Measurements from ENCODE around the gene CCM2. TPM values are rescaled to one million over a fixed set of nuclear protein-coding genes. Genes with fewer than 3 reads are reported as not detected.
A peak's percentile ranks its signal among the peaks of the same experiment; 100 is the strongest.

The CCM2 gene
- 42.4 and 43.9 TPM in 2 replicates for total RNA-seq (2014; rRNA removed; shearing (Covaris generic))

DNA sequence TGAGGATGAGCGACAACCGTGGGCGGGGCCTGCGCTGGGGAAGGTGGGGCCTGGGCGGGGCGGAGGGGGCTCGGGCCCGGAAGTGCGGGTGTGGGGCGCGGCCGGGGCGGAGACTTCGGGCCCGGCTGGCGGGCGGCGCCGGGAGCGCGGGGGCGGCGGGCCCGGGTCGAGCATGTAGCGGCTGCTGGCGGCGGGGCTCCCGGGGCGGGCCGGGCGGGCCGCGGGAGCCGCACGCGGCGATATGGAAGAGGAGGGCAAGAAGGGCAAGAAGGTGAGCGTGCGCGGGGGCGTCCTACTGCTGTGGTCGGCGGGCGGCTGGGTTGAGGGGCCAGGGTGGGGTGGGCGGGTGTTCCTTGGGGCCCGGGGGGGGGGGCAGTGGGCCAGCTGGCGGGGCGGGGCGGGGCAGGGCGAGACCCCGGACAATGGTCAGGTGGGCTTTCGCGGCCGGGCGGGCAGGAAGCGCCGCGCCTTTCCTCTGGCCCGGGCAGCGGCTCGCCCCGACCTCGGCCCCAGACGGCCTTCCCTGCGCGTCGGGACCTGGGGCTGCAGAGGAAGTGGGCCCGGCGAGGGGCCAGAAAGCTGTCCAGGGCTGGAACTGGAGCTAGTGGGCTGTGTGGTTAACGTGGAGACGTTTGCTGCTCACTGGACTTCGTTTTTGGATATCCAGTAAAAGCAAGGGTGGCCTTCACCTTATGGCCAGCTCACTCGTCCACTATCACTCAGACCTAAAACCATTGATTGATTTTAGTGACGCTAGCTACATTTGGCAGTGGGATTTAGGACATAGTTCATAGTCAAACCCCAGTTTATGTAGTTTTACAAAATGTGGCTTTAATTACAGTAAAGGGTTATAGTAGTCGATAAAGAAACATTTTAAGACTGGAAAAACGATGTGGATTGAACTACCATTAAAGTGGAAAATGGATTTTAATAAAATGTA is at the start of gene CCM2:
CCM2 (plus strand) TSS at position 109 of the 940 bp plus-strand sequence; CDS start at position 242, 133 bp downstream.
- H3K27me3 ChIP-seq (ENCODE audit: control insufficient read depth, insufficient read depth, low read length) = no peaks in the 10 kb centered on the region
- H3K36me3 ChIP-seq (replicated peaks; ENCODE audit: control insufficient read depth, insufficient read depth, low read length) = no peaks in the 10 kb centered on the region
- H3K4me3 ChIP-seq (ENCODE audit: insufficient read depth, low read depth, low read length) = peak within 1 kb of the TSS; percentile 73
- DNase-seq = peak; percentile 98

DNA sequence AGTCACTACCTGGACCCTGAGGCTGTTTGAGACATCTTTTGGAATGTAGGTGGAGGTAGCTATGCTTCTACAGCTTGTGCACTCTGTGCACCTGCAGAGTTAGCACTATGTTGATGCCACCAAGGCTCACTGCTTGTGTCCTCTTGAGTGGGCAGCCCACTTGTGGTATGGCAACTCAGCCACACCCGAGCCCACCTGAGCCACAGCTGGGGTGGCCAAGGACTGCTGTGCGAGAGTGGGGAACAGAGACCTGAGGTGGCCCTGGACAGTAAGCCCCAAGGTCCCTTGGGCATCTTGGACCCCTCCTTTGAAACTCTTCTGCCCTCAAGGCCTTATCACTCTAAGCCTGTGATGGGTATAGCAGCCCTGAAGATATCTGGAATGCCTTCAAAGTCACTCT is 46.8 kb upstream of the CCM2 start:
- DNase-seq = no peak
- Histone ChIP-seq H3K4me3 (ENCODE audit: insufficient read depth, low read depth, low read length) (no peak overlapping the region), H3K27me3 (ENCODE audit: control insufficient read depth, insufficient read depth, low read length) (no peaks in the 10 kb centered on the region), H3K36me3 (replicated peaks; ENCODE audit: control insufficient read depth, insufficient read depth, low read length) (no peaks in the 10 kb centered on the region)

DNA sequence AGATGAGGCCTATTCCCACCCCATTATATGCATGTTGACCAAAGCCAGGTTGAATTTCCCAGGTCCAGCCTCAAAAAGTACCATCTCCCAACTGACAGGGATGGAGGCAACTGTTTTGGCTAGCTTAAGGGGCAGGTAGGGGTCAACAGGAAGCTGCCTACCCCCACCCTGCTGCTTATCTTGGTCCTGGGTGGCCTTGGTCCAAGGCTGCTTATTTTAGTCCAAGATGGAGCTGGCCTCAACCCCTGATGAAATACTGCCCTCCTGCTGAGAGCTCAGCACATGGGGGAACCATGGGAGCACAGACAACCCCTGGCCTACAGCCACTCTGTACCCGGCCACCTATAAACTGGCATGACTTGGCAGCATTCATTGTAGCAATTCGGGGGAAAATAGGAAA is 44.3 kb upstream of the CCM2 start:
- Histone ChIP-seq H3K4me3 (ENCODE audit: insufficient read depth, low read depth, low read length) (no peak overlapping the region), H3K36me3 (replicated peaks; ENCODE audit: control insufficient read depth, insufficient read depth, low read length) (no peaks in the 10 kb centered on the region), H3K27me3 (ENCODE audit: control insufficient read depth, insufficient read depth, low read length) (no peaks in the 10 kb centered on the region; the same call in 1 of the 2 replicates)
- no peak for DNase-seq

DNA sequence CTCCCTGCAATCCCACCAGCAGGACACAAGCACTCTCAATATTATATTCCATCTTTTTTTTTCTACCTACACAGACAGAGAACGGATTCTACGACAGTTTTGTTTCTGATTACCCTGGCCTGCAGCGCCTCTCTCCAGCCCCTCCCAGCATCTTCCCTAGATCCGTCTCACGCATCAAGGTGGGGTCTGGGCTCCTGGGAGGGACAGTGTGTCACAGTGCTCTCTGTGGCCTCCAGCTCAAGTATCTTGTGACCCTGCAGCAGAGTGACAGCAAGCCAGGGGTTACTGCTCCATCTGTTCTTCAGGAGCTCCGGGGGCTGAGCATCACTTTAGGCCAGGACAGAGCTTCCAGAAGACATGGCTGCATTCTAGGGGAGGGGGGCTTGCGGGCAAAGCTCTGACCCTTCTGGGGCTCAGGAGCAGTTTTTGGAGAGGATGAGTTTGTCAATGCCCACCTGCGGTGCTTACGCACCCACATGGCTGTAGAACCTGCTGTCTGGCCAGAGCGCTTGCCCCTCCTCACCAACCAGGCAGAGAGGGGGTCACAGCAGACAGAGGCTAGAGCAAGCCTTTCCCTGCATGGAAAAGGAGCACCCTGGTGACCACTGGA is 43.7 kb upstream of the CCM2 start:
- no peak overlapping the region for H3K4me3 ChIP-seq (ENCODE audit: insufficient read depth, low read depth, low read length)
- no peak for DNase-seq
- no peaks in the 10 kb centered on the region for H3K36me3 ChIP-seq (replicated peaks; ENCODE audit: control insufficient read depth, insufficient read depth, low read length)
- no peaks in the 10 kb centered on the region; the same call in 1 of the 2 replicates for H3K27me3 ChIP-seq (ENCODE audit: control insufficient read depth, insufficient read depth, low read length)

DNA sequence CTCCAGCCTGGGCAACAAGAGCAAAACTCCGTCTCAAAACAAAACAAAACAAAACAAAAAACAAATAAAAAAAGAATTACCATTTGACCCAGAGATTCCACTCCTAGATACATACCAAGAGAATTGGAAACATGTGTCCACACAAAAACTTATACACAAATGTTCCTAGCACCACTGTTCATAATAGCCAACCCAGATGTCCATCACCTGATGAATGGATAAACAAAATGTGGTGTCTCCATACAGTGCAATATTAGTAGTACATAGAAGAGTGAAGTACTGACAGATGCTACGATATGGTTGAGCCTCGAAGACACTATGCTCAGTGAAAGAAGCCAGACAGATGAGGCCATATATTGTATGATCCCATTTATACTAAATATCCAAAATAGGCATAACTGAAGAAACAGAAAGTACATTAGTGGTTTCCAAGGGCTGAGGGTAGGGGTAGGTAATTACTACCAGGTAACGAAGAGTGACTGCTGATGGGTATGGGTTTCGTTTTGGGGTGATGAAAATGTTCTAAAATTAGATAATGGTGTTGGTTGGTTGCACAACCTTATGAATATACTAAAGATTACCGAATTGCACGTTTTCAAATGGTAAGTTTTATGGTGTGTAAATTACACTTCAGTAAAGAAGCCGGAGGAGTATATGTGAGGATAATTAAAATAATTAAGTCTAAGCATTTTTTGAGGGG is 41.2 kb upstream of the CCM2 start:
- no peak overlapping the region for H3K4me3 ChIP-seq (ENCODE audit: insufficient read depth, low read depth, low read length)
- H3K27me3 ChIP-seq (ENCODE audit: control insufficient read depth, insufficient read depth, low read length) = peaks cover 19% of the 10 kb centered on the region
- H3K36me3 ChIP-seq (replicated peaks; ENCODE audit: control insufficient read depth, insufficient read depth, low read length) = no peaks in the 10 kb centered on the region
- no peak for DNase-seq

DNA sequence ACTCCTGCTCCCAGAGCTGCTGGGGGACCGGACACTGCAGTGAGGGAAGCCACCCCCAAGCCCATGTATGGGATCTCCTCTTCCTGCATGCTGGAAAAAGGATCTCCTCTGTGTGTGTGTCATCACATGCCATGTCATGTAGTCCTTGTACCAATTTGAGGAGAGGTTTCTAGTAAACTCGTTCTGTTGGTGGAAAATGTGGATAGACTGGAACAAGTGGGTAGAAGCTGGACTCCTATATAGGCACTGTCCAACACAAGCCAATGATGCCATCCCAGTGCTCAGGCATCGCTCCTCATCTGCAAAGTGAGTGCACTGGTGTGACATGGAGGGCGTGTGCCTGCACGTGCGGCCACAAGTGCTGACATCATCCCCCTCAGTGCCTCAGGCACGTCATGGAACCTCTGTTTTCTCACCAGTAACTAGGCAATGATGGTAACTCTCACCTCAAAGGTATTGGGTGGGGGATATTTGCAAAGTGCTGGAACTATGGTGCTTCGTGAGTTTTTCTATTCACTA is 40.5 kb upstream of the CCM2 start:
- Histone ChIP-seq H3K36me3 (replicated peaks; ENCODE audit: control insufficient read depth, insufficient read depth, low read length) (no peaks in the 10 kb centered on the region), H3K27me3 (ENCODE audit: control insufficient read depth, insufficient read depth, low read length) (peaks cover 19% of the 10 kb centered on the region), H3K4me3 (ENCODE audit: insufficient read depth, low read depth, low read length) (no peak overlapping the region)
- no peak for DNase-seq

DNA sequence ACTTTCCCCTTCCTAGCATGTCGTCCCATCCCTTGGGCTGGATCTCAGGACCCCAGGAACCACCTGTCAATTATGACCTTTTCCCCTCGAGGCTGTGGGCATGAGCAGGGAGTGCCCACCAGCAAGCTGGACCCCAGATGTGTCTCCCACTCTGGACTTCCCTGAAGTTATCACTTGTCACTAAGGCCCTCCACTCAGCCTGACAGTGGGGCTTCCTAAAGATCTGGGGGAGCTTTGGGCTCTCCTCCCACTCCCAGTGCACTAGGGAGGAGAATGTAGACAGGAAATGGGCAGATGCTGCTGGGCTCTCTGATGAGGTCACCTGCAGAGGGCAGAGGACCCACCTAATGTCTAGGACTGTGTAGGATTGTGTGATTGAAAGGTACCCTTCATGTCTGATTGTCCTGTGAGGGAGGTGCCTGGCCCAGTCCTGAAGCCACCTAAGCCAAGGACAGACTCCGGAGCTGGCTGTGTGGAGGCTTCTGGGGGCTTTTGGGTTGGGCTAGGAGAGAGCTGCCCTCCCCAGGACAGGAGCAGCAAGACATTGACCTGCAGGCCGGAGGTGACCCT is 39.9 kb upstream of the CCM2 start:
- H3K27me3 ChIP-seq (ENCODE audit: control insufficient read depth, insufficient read depth, low read length) = peaks cover 19% of the 10 kb centered on the region
- no peaks in the 10 kb centered on the region for H3K36me3 ChIP-seq (replicated peaks; ENCODE audit: control insufficient read depth, insufficient read depth, low read length)
- DNase-seq = peak; percentile 29
- no peak overlapping the region for H3K4me3 ChIP-seq (ENCODE audit: insufficient read depth, low read depth, low read length)

DNA sequence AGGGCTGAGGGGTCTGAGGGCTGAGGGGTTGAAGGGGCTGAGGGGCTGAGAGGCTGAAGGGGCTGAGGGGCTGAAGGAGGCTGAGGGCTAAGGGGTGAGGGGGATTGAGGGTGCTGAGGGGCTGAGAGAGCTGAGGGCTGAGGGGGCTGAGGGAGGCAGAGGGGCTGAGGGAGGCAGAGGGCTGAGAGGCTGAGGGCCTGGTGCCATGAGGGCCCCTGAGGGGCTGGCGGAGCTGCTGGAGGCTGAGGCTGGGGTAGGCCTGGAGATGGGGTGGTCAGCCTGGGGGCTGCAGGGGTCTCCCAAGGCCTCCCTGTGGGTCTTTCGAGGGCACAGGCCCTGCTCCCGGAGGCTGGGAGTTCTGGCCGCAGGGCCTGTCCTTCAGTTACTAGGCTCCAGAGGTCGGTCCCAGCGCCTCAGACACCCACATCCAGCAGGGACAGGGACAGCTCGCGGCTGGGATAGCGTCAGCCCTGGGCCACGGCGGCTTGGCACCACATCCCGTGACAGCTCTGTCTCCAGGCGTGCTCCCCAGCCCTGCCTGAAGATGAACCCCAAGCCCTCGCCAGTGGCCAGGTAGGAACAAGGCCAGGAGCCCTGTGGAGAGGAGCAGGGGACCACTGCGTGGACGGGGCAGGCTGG is 38.0 kb upstream of the CCM2 start:
- DNase-seq = peak; percentile 80
- peaks cover 19% of the 10 kb centered on the region for H3K27me3 ChIP-seq (ENCODE audit: control insufficient read depth, insufficient read depth, low read length)
- H3K4me3 ChIP-seq (ENCODE audit: insufficient read depth, low read depth, low read length) = no peak overlapping the region; the same call in 1 of the 2 replicates
- H3K36me3 ChIP-seq (replicated peaks; ENCODE audit: control insufficient read depth, insufficient read depth, low read length) = no peaks in the 10 kb centered on the region

DNA sequence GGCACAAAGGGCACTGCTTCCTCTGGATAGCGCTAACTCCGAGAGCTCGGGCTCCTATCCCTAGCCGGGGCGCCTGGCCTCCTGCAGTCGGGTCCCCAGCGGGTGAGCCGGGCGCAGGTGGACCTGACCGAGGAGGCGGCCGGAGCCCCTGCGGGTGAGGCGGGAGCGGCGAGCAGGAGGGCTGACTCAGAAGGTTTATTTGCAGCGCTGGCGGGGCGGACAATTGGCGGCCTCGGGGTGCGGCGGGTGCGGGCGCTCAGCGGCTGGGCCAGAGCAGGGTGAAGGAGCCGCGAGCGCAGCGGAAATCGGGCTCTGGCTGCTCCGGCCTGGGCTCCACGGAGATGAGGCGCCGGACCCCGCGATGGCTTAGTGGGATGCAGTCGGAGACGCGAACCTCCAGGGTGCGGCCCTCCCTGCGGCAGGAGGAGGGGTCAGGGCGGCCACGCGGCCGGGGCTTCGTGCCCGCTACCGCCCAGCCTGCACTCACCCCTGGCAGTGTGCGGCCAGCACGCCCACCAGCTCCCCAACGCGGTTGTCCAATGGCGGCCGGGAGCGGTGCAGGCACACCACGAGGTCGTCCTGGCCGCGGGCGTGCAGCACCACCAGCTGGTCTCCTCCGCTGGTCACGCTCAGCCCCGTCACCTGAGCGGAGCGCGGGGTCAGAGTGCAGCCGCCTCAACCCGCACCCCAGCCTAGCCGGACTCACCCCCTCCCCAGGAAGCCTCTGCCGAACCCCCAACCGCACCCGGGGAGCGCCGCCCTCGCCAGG is 37.3 kb upstream of the CCM2 start:
- H3K27me3 ChIP-seq (ENCODE audit: control insufficient read depth, insufficient read depth, low read length) = peaks cover 19% of the 10 kb centered on the region
- peak overlapping the region; percentile 39 for H3K4me3 ChIP-seq (ENCODE audit: insufficient read depth, low read depth, low read length)
- DNase-seq = peak; percentile 85
- H3K36me3 ChIP-seq (replicated peaks; ENCODE audit: control insufficient read depth, insufficient read depth, low read length) = no peaks in the 10 kb centered on the region

DNA sequence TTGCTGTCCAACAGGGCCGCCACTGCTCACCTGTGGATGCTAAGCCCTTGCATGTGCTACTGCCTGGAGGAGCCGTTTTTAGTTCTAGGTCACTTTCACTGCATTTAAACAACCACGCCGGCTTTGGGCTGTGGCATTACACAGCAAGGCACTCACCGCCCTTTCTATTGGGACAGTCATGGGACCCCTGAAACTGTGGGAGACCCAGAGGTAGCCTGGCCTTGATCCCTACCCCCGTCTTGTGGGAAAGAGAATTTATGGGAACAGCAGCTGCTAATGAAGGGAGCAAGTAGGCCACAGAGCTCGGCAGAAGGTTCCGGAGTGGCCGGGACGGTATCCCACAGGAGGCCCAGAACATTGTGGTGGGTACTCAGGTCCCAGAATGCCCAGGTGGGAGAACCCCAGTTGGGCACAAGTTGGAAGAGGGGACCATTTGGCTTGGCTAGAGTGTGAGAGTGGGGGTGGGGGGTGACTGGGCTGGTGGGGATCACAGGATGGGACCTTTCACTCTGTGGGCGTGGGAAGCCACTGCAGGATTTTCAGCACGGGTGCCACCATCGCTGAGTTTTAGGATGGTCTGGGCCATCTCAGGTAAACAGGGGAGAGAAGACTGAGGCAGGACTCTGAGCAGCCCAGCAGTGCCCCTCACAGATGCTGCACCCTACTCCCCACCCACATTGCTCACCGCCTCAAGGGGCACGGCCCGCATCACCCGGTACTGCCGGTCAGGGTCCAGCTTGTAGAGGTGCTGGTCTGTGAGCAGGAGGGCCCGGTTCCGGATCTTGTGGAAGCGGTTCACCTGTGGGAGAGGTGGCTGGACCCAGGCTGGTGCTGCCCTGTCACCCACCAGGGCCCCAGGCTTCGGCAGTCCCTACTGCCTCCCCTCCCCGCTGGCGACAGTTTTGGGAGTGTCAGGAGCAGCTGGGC is 36.4 kb upstream of the CCM2 start:
- peak; percentile 49 for DNase-seq
- Histone ChIP-seq H3K36me3 (replicated peaks; ENCODE audit: control insufficient read depth, insufficient read depth, low read length) (no peaks in the 10 kb centered on the region), H3K4me3 (ENCODE audit: insufficient read depth, low read depth, low read length) (no peak overlapping the region), H3K27me3 (ENCODE audit: control insufficient read depth, insufficient read depth, low read length) (peaks cover 19% of the 10 kb centered on the region)

DNA sequence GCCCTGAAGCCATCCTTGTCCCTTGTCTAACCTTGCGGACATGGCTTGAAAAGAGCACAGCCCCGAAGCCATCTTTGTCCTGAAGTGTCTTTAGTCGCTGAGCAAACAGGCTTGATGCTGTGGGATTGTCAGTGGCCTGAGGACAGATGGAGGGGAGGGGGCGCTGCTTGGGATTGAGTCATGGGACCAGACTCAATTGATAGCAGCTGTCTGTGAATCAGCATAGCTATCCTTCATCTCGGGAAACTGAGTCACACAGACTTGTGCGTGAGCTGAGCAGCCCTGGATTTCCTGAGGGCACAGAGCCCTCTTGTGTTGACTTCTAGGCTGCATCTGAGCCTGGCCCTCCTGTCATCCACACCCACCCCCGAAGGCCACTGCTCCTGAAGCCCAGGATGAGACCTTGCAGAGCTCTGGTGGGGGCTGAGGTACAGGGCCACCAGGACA is 35.6 kb upstream of the CCM2 start:
- Histone ChIP-seq H3K36me3 (replicated peaks; ENCODE audit: control insufficient read depth, insufficient read depth, low read length) (no peaks in the 10 kb centered on the region), H3K4me3 (ENCODE audit: insufficient read depth, low read depth, low read length) (no peak overlapping the region), H3K27me3 (ENCODE audit: control insufficient read depth, insufficient read depth, low read length) (peaks cover 19% of the 10 kb centered on the region)
- DNase-seq = peak; percentile 87

DNA sequence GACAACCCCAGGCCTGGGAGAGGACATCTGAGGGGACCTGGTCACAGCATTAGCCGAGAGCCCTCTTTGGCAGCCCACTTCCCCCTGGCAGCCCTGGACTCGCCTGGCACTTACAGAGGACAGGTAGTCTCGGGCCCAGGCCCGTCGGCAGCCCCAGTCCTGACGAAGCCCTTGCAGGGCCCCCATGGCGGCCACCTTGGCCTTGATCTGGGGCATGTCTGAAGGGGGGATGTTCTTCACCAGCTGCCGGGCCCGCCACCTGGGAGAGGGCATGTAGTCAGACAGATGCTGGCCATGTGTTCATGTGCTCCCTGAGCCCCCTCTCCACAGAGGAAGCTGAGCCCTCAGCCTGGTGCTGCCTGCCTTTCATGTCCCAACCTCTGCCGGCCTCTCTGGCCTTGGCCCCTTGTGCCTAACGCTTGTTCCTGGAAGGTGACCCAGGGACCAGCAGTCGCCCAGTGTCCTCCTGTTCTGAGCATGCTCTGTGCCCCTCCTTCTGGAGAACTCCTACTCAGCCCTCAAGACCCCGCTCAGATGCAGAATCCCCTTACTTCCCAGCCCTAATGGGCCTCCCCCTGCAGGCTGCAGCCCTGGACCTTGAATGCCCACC is 35.1 kb upstream of the CCM2 start:
- peak; percentile 41 for DNase-seq
- Histone ChIP-seq H3K36me3 (replicated peaks; ENCODE audit: control insufficient read depth, insufficient read depth, low read length) (no peaks in the 10 kb centered on the region), H3K27me3 (ENCODE audit: control insufficient read depth, insufficient read depth, low read length) (peaks cover 19% of the 10 kb centered on the region), H3K4me3 (ENCODE audit: insufficient read depth, low read depth, low read length) (no peak overlapping the region)

Data from H7 (cell line).